Activated T-cell treated with anti-CD3 and anti-CD28 coated beads, Interleukin-2, amount 50 U/mL, for 72 hours (primary cell): ENCODE results near the gene KCNF1. TPM values are rescaled to one million over a fixed set of nuclear protein-coding genes. Genes with fewer than 3 reads are reported as not detected.

Experiments
- ATAC-seq, 2 donors: fragments of 150-1000 bp; cut with Tn5 transposase; replicated peaks in 1 of 2; 2 replicates each; pipeline ENCODE4 v1.10.0; 2021; ENCODE audit warnings: moderate library complexity in 2 of 2, mild to moderate bottlenecking in 1 of 2
- DNase-seq, 2 donors: peaks; one replicate each; pipeline ENCODE4 v3.0.0; 2021 to 2022; ENCODE audit warnings: mixed read lengths in 1 of 2
- H3K27ac Mint-ChIP-seq: one replicate; pipeline ENCODE4 v1.8.0; 2022; ENCODE audit warnings: mild to moderate bottlenecking, moderate library complexity, mixed read lengths
- H3K27me3 Mint-ChIP-seq: one replicate; pipeline ENCODE4 v1.8.0; 2022; ENCODE audit warnings: low read depth, mixed read lengths
- H3K36me3 Mint-ChIP-seq, 2 donors: one replicate each; pipeline ENCODE4 v1.8.0; 2022; ENCODE audit warnings: mixed read lengths in 2 of 2, mild to moderate bottlenecking in 1 of 2; ENCODE audit not compliant: insufficient read depth in 2 of 2
- H3K4me1 Mint-ChIP-seq: one replicate; pipeline ENCODE4 v1.8.0; 2022; ENCODE audit warnings: low read depth, mixed read lengths
- H3K4me3 Mint-ChIP-seq, 2 donors: one replicate each; pipeline ENCODE4 v1.8.0; 2022; ENCODE audit warnings: mild to moderate bottlenecking in 2 of 2, mixed read lengths in 2 of 2, moderate library complexity in 2 of 2
- H3K9me3 Mint-ChIP-seq, 2 donors: one replicate each; pipeline ENCODE4 v1.8.0; 2022; ENCODE audit warnings: mixed read lengths in 2 of 2
- total RNA-seq, 2 donors: library from RNA; stranded (reverse); gene quantifications; one replicate each; pipeline ENCODE4 v1.2.3, GENCODE V29; 2022

Gene KCNF1
- total RNA-seq, 2 donors from 2014 or later, result not detected

DNA sequence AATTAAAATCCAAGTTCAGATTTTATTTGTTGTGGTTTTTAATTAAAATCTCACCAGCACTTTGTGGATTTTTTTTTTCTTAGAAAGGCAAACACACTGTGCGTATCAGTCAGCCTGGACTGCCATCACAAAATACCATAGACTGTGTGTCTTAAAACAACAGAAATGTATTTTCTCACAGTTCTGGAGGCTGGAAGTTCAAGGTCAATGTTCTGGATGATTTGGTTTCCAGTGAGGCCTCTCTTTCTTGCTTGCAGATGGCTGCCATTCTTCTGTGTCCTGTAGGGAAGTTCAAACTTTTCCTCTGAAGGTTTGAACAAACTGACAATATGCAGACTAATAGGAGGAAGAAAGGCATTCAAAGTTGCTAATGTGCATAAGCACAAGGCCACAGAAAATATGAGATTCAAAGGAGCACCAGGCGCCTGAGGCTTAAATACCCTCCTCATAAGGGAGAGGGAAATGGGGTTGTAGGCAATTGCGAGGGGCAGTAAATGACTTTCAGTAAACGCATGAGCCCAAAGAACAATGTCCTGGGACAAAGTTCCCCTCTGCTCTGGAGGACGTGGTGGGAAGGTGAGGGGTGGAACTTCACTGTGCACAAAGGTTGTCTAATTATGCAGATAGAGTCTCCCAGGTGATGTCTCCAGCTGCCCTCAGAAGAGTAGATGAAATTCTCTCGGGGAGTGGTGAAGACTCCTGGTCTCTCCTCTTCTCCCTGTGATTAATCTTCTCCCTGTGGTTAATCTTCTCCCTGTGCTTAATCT, 26.5 kb upstream of the KCNF1 start:
- Mint-ChIP-seq H3K4me3 (no peak overlapping the region), H3K27me3 (peaks cover 7% of the 10 kb centered on the region), H3K9me3 (no peaks in the 10 kb centered on the region), H3K27ac (no peak overlapping the region), H3K36me3 (no peaks in the 10 kb centered on the region), H3K4me1 (no peaks in the 10 kb centered on the region)
- ATAC-seq, result no peak
- no peak for DNase-seq

DNA sequence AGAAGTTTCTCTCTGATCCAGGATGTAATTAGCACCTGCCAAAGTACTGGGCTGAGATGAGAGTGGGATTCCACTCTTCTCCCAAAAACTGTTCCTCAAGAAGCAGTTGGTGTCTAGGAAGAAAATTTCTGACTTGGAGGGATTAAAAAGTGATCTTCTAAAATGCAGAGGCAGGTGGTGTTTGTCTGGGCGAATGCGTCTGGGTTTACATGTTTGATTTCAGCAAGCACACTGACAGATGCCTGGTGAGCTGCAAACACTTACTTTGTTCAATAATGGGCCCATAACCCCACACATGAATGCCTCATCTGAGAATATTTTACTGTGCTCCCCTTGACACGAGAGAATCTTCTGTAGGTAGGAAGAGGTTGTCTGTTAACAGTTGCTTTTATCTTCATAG, 24.3 kb upstream of the KCNF1 start:
- no peak for ATAC-seq
- Mint-ChIP-seq H3K4me3 (no peak overlapping the region), H3K27me3 (peaks cover 12% of the 10 kb centered on the region), H3K27ac (no peak overlapping the region), H3K9me3 (no peaks in the 10 kb centered on the region), H3K36me3 (no peaks in the 10 kb centered on the region), H3K4me1 (no peaks in the 10 kb centered on the region)
- no peak for DNase-seq

DNA sequence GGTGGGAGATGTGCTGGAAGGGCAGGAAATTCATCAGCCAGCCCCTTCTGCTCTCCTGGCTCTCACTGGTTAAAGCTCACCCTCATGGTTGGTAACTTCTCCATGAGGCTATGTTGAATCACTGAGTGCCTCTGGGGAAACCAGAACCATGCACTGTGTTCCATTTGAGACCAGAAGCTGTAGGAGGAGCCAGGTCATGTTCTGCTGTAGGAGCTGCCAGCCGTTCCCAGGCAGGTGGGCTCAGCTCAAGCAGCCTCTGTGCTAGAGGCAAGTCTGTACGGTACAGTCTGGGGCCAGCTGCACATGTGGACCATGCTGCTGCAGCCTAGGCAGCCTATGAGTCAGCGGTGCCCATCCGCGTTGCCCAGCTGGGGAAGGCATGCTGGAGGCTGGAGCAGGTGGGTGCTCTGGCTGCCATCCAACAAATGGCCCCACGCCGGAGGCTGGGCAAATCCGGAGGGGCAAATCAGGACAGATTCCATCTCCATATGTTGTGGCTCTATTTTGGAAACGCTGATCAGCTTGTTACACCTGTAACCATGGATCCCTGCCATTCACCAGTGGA, 22.0 kb upstream of the KCNF1 start:
- Mint-ChIP-seq H3K36me3 (no peaks in the 10 kb centered on the region), H3K9me3 (no peaks in the 10 kb centered on the region), H3K27me3 (peaks cover 26% of the 10 kb centered on the region), H3K4me1 (no peaks in the 10 kb centered on the region), H3K4me3 (no peak overlapping the region), H3K27ac (no peak overlapping the region)
- ATAC-seq (no peak), DNase-seq (no peak)

DNA sequence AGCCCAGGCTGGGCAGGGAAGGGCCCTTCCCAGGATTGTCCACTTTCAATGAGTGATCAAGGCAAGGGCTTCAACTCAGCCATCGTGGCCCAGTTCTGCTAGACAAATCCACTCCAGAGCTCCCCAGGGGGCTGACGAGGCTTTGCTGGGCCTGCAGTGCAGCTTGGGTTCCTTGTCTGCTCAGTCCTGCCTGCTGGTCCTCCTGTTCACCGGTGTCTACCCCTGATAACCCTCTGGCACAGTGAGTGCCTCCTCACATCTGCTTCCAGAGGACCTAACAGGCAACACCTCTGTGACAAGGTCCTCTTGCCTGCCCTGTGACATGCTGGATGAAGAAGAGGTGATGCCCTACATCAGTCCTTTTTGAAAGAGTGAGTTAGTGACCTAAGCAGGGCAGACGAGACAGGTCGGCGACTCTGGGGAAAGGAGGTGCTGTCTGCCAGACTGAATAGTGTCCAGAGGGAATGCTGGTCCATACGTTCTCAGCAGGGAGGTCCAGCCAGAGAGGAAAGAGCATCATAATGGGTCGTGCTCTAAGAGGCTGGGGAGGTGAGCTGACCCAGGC, 20.9 kb upstream of the KCNF1 start:
- Mint-ChIP-seq H3K9me3 (no peaks in the 10 kb centered on the region), H3K4me1 (no peaks in the 10 kb centered on the region), H3K36me3 (no peaks in the 10 kb centered on the region), H3K4me3 (no peak overlapping the region), H3K27ac (no peak overlapping the region), H3K27me3 (peaks cover 27% of the 10 kb centered on the region)
- ATAC-seq (no peak), DNase-seq (no peak)

DNA sequence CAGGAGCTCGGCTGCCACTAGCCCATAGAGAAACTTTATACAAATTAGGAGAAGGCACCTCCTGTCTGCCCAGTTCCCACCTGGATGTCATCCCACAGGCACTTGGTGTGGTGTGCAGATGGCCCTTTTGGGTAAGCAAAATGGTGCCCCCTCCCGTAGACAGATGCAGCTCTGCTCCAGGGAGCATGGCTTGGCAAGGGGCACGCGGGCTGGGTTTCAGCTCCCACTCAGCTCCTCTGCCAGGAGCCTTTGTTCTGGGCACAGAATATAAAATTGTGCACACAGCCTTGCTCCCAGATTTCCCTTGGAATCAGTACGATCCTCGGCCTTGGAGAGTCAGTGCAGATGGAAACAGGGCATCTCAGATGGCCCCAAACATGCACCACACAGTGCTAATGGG, 20.3 kb upstream of the KCNF1 start:
- H3K27me3 Mint-ChIP-seq, result peaks cover 33% of the 10 kb centered on the region
- DNase-seq, result no peak
- no peaks in the 10 kb centered on the region for H3K9me3 Mint-ChIP-seq
- H3K4me3 Mint-ChIP-seq, result no peak overlapping the region
- H3K27ac Mint-ChIP-seq, result no peak overlapping the region
- ATAC-seq, result no peak
- H3K4me1 Mint-ChIP-seq, result no peaks in the 10 kb centered on the region
- H3K36me3 Mint-ChIP-seq, result no peaks in the 10 kb centered on the region

DNA sequence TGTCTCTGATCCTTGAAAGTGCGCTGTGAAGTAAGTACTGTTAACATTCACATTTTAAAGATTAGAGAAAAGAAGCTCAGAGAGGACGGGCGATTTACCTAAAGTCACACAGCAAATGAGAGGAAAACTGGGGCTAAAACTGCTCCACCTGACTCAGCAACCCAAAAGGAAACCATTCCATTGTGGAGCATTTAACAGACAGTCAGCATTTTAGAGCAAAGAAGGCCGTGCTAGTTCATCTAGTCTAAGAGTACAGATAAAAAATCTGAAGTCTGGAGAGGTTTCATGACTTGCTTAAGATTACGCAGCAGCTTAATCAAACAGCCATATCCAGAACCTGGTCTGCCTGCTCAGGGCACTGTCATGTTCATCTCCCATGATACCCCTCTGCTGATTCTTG, 19.9 kb upstream of the KCNF1 start:
- H3K27me3 Mint-ChIP-seq, result peaks cover 33% of the 10 kb centered on the region
- H3K4me3 Mint-ChIP-seq, result no peak overlapping the region
- no peaks in the 10 kb centered on the region for H3K36me3 Mint-ChIP-seq
- ATAC-seq (no peak), DNase-seq (no peak)
- H3K27ac Mint-ChIP-seq, result no peak overlapping the region
- no peaks in the 10 kb centered on the region for H3K9me3 Mint-ChIP-seq
- no peaks in the 10 kb centered on the region for H3K4me1 Mint-ChIP-seq

DNA sequence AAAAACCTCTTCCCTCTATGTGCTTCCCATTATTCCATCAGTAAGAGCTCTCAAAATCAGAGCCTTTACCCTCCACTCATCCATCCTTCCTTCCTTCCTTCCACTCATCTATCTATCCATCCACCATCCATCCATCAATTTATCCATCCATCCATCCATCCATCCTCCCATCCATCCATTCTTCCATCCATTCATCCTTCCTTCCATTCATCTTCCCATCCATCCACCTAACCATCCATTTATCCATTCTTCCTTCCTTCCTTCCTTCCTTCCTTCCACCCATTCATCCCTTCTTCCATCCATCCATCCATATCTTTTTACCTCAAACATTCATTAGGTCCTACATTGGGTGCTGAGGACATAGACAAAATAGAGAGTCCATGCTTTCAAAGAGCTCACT, 19.4 kb upstream of the KCNF1 start:
- ATAC-seq (no peak), DNase-seq (no peak)
- H3K9me3 Mint-ChIP-seq, result no peaks in the 10 kb centered on the region

DNA sequence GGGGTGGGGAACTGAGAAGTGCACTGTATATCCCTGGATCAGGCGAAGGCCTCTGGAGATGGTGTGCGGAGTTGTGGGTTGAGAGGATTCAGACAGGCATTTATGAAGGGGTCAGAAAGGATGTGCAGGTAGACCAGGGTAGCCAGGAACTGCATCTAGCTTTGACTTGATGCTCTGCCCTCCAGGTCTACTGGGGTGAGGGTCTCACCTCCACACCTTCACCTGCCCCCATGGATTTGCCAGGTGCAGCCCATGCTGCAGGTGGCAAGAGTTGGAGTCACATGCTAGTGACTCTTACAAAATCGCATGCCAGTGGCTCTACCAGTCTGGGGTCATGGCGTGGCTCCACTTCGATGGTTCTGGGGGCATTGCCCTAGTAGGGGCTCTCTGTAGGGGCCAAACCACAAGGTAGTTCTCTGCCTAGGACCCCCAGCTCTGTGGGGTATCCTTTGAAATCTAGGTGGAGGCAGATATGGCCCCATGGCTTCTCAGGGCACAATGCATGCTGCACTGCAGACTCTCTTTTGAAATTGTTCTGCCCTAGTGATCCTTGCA, 18.9 kb upstream of the KCNF1 start:
- no peaks in the 10 kb centered on the region for H3K4me1 Mint-ChIP-seq
- ATAC-seq (no peak), DNase-seq (no peak)
- no peak overlapping the region for H3K27ac Mint-ChIP-seq
- no peak overlapping the region for H3K4me3 Mint-ChIP-seq
- no peaks in the 10 kb centered on the region for H3K9me3 Mint-ChIP-seq
- no peaks in the 10 kb centered on the region for H3K36me3 Mint-ChIP-seq
- H3K27me3 Mint-ChIP-seq, result peaks cover 33% of the 10 kb centered on the region

More for the DNA sequence above, 19.4 kb upstream of the KCNF1 start:
- no peaks in the 10 kb centered on the region for H3K4me1 Mint-ChIP-seq
- H3K27ac Mint-ChIP-seq, result no peak overlapping the region
- H3K27me3 Mint-ChIP-seq, result peaks cover 33% of the 10 kb centered on the region
- H3K4me3 Mint-ChIP-seq, result no peak overlapping the region
- no peaks in the 10 kb centered on the region for H3K36me3 Mint-ChIP-seq

DNA sequence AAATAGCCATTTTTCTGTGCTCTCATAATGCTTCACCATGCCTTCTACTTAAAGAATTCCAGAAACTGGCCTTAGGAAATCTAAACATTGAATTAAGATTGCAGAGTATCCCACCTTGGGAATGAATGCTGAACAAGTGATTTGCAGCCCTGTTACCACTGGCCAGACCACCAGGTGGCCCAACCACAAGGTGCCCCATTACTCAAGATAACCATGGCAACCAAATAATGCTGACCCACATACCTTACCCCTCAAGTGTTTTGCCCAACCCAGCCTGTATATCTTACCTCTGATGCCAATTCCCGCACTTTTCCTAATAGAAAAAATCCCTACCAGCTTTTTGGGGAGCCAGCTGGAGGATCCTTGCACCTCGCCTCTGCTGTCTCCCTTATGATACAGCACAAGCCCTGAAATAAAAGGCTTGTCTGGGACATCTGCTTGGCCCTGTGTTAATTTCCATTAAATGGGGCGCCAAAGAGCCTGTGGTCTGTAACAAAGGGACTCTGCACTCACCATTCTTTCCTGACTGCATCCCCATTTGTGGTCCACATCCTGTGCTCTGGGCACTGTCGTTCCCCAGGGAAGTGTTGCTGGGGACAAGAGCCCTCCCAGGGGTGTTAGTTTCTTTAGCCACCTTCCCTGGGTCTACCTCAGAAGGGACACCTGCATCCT, 17.3 kb upstream of the KCNF1 start:
- H3K27me3 Mint-ChIP-seq, result peaks cover 34% of the 10 kb centered on the region
- no peak overlapping the region for H3K4me3 Mint-ChIP-seq
- ATAC-seq (no peak), DNase-seq (no peak)
- H3K27ac Mint-ChIP-seq, result no peak overlapping the region
- H3K9me3 Mint-ChIP-seq, result no peaks in the 10 kb centered on the region
- no peaks in the 10 kb centered on the region for H3K4me1 Mint-ChIP-seq
- H3K36me3 Mint-ChIP-seq, result no peaks in the 10 kb centered on the region

DNA sequence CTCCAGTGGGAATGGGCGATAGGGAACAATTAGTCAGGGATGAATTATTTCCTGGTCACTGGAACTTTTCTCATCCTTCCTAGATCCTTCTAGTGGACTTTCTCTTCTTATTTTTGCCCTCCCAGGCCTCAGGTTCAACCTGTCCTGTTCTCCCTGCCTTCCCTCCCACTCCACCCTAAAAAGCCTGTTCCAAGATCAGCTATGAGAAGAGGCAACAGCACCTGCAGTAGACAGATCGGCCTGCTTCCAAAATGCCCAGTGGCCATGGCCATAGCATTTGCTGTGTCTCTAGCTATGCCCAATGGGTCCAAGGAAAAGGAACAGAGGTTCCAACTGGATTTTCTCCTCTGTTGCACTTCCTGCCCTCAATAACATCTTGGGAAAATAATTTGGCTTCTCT, 16.5 kb upstream of the KCNF1 start:
- DNase-seq, result no peak
- Mint-ChIP-seq H3K27me3 (peaks cover 37% of the 10 kb centered on the region), H3K4me3 (no peak overlapping the region), H3K4me1 (no peaks in the 10 kb centered on the region), H3K36me3 (no peaks in the 10 kb centered on the region), H3K27ac (no peak overlapping the region), H3K9me3 (no peaks in the 10 kb centered on the region)
- ATAC-seq, result no peak

DNA sequence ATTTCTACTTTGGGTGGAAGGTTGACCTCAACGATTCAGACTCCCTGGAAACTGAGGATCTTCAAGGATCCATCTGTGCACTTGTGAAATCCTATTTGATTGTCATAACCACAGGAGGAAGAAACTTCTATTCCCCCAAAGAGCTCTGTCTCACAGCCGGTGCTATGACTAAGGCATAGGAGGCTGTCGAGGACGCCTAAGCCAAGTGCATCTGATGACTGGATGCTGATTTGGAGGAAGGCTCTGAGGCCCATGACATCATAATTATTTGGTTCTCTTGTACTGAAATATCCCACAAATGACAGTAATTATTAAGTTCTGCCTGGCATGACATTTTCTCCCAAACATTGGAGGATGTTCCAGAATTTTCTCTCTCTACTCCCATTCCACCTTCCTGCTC, 13.8 kb upstream of the KCNF1 start:
- ATAC-seq, result no peak
- Mint-ChIP-seq H3K36me3 (no peaks in the 10 kb centered on the region), H3K27me3 (peaks cover 35% of the 10 kb centered on the region), H3K9me3 (no peaks in the 10 kb centered on the region), H3K4me1 (no peaks in the 10 kb centered on the region), H3K4me3 (no peak overlapping the region), H3K27ac (no peak overlapping the region)
- no peak for DNase-seq

DNA sequence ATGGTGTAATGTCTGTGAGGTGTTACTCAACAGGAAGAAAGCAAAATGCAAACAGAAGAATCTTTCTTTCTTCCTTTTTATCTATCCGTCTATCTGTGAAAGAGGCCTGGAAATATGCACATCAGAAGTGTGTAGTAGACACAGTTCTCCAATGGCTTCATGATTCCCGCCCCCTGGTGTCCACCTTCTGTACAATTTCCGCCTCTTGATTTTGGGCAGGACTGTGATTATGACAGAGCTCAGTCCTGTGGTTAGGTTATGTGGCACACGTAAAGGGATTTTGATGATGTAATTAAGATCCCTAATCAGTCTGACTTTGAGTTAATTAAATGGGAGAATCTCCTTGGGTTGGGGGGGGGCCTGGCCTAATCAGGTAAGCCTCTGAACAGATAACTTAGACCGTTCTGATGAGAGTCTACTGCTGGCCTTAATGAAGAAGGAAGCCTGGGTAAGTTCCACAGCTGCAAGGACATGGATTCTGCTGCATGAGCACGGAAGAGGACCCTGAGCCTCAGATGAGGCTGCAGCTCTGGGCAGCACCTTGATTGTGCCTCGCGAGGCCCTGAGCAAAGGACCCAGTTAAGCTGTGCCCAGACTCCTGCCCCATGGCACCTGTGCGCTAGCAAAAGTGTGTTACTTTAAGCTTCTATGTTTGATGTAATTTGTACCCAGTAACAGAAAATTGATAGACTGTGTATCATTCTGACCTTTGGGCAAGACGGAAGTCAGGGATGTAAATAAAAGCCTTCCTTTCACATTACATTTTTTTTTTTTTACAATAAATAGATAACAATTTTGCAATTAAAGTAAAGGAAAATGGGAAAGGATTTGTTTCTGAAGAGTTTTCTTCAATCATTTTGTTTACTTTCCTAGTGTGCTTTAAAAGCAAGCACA, 11.3 kb upstream of the KCNF1 start:
- H3K27ac Mint-ChIP-seq, result no peak overlapping the region
- H3K9me3 Mint-ChIP-seq, result no peaks in the 10 kb centered on the region
- H3K27me3 Mint-ChIP-seq, result peaks cover 24% of the 10 kb centered on the region
- no peaks in the 10 kb centered on the region for H3K36me3 Mint-ChIP-seq
- H3K4me3 Mint-ChIP-seq, result no peak overlapping the region
- no peaks in the 10 kb centered on the region for H3K4me1 Mint-ChIP-seq
- ATAC-seq (no peak), DNase-seq (no peak)
